Measurements from ENCODE around the gene AUTS2.

AUTS2 gene

DNA sequence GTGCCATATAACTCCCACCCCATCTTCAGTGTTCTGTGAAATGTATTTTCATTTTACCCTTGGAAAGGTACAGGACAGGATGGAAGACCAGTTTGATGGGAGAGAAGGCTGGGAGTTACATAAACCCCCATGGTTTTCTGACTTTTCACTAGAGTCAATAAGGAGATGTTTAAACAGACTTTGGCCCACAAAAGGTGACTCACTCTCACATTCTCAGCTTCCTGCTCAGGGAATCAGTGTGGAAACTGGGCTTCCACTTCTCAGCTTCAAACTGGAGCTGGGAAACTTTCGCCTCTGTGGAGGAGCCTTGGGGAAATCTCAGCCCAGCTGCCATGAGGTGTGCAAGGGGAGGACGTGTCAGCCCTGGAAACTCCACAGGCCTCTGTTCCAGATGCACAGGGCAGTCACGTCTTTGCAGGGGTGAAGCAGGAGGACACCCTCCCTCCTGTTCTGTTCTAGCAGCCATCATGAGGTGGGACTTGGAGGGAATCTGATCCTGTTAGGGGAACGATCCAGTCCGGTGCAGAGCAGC is 973.2 kb downstream of the AUTS2 start:
- POLR2A ChIA-PET = no interaction called here
- TF ChIP-seq SUZ12 (IDR thresholded peaks at IDR 0.05) (no peak), LEF1 (IDR thresholded peaks at IDR 0.05; ENCODE audit: borderline replicate concordance) (no peak), SP1 (IDR thresholded peaks at IDR 0.05) (no peak), NFRKB (IDR thresholded peaks at IDR 0.05) (no peak), ARNT (IDR thresholded peaks at IDR 0.05) (no peak), HDGF (IDR thresholded peaks at IDR 0.05; ENCODE audit: borderline replicate concordance) (no peak), ELF4 (IDR thresholded peaks at IDR 0.05) (no peak), TARDBP (IDR thresholded peaks at IDR 0.05) (no peak), BHLHE40 (IDR thresholded peaks at IDR 0.05; ENCODE audit: borderline replicate concordance) (no peak), FOXM1 (IDR thresholded peaks at IDR 0.05; ENCODE audit: borderline replicate concordance) (no peak), FOXA1 (IDR thresholded peaks at IDR 0.05) (no peak), ZNF384 (IDR thresholded peaks at IDR 0.05) (no peak), FOXK2 (IDR thresholded peaks at IDR 0.05) (no peak), CTBP1 (IDR thresholded peaks at IDR 0.05; ENCODE audit: borderline replicate concordance) (no peak), L3MBTL2 (conservative IDR thresholded peaks at IDR 0.05) (no peak)
- TF ChIP-seq, protein P1, sequence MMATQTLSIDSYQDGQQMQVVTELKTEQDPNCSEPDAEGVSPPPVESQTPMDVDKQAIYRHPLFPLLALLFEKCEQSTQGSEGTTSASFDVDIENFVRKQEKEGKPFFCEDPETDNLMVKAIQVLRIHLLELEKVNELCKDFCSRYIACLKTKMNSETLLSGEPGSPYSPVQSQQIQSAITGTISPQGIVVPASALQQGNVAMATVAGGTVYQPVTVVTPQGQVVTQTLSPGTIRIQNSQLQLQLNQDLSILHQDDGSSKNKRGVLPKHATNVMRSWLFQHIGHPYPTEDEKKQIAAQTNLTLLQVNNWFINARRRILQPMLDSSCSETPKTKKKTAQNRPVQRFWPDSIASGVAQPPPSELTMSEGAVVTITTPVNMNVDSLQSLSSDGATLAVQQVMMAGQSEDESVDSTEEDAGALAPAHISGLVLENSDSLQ (IDR thresholded peaks at IDR 0.05) = no peak
- DNase-seq (ENCODE audit: extremely low spot score) = no peak
- CTCF ChIA-PET = interaction anchor here (0.7 to 0.8 kb wide), 2 partner anchors 11 to 127 kb away, joined by 3 read pairs; no protein-coding TSS in a partner anchor

DNA sequence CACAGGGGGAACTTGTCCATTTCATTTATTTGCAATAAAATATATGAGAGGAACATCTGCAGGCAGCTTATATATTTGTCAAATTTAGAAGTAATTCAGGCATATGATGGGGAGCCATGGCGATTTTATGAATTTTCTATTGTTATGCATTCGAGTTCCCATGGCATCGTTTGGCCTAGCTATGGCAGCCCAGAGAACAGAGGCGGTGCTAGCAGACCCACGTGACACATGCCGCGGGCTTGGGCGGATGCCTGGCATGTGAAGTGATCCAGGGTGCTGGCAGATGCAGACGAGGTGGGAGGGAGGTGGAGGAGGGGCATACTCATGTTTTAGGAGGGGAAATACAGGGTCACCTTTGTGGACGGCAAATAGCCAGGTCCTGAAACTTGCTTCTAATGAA is 973.7 kb downstream of the AUTS2 start:
- ChIA-PET CTCF (no interaction called here), POLR2A (no interaction called here)
- TF ChIP-seq L3MBTL2 (conservative IDR thresholded peaks at IDR 0.05) (no peak), TARDBP (IDR thresholded peaks at IDR 0.05) (no peak), BHLHE40 (IDR thresholded peaks at IDR 0.05; ENCODE audit: borderline replicate concordance) (no peak), NFRKB (IDR thresholded peaks at IDR 0.05) (no peak), HDGF (IDR thresholded peaks at IDR 0.05; ENCODE audit: borderline replicate concordance) (no peak), FOXM1 (IDR thresholded peaks at IDR 0.05; ENCODE audit: borderline replicate concordance) (no peak), ZNF384 (IDR thresholded peaks at IDR 0.05) (no peak), FOXA1 (IDR thresholded peaks at IDR 0.05) (no peak), SP1 (IDR thresholded peaks at IDR 0.05) (no peak), FOXK2 (IDR thresholded peaks at IDR 0.05) (no peak), CTBP1 (IDR thresholded peaks at IDR 0.05; ENCODE audit: borderline replicate concordance) (no peak), SUZ12 (IDR thresholded peaks at IDR 0.05) (no peak), LEF1 (IDR thresholded peaks at IDR 0.05; ENCODE audit: borderline replicate concordance) (no peak), ARNT (IDR thresholded peaks at IDR 0.05) (no peak), ELF4 (IDR thresholded peaks at IDR 0.05) (no peak)
- TF ChIP-seq, protein P1 (IDR thresholded peaks at IDR 0.05) = no peak
- DNase-seq (ENCODE audit: extremely low spot score) = no peak

DNA sequence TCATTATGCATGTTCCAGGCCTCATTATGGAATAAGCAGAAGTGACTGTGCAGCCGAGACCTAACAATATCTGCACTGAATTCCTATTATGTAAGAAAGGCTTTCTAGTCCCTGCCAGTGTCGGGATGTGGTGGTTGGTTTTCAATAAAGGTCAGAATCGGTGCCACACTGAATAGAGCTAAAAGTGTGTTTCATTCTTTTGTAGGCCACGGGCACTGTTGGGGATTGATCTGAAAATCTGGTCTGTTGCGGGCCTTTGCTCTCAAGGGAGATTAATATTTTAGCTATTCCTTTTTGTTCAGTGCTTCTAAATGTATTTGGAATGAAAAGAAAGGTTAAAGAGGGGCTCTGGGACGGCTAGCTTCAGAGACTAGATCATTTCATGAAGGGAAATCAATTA is 974.3 kb downstream of the AUTS2 start:
- TF ChIP-seq, protein P1 (IDR thresholded peaks at IDR 0.05) = no peak
- TF ChIP-seq ELF4 (IDR thresholded peaks at IDR 0.05) (no peak), FOXM1 (IDR thresholded peaks at IDR 0.05; ENCODE audit: borderline replicate concordance) (no peak), LEF1 (IDR thresholded peaks at IDR 0.05; ENCODE audit: borderline replicate concordance) (no peak), L3MBTL2 (conservative IDR thresholded peaks at IDR 0.05) (no peak), BHLHE40 (IDR thresholded peaks at IDR 0.05; ENCODE audit: borderline replicate concordance) (no peak), TARDBP (IDR thresholded peaks at IDR 0.05) (no peak), ZNF384 (IDR thresholded peaks at IDR 0.05) (no peak), FOXA1 (IDR thresholded peaks at IDR 0.05) (no peak), SUZ12 (IDR thresholded peaks at IDR 0.05) (no peak), SP1 (IDR thresholded peaks at IDR 0.05) (no peak)
- POLR2A ChIA-PET = no interaction called here
- DNase-seq (ENCODE audit: extremely low spot score) = no peak
- CTCF ChIA-PET = no interaction called here

DNA sequence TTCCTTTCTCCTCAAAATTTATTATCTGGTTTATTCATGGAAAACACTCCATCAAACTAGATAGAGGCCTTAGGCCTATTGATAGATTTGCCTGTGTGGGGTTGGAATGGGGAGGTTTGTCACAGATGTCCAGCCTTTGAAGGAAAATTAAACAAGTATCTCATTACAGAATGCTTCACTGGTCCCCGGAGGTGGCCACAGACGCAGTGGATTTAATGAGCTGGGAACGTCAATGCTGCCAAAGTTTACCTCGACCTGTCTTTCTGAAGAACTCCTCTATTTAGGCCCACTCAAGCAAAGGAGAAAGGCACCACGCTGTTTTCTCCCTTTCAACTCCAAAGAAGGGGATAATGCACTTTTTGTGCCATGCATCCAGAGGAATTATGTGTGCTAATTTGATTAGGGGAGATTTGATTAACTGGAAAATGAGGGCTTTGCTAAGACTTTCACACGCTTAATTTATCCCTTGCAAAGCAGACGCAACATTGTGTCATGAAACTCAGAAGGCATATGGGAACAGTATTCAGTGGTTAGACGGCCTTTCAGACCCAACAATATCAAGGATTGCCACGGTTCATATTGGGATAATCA is 974.9 kb downstream of the AUTS2 start:
- TF ChIP-seq ZNF384 (IDR thresholded peaks at IDR 0.05) (no peak), FOXA1 (IDR thresholded peaks at IDR 0.05) (no peak), BHLHE40 (IDR thresholded peaks at IDR 0.05; ENCODE audit: borderline replicate concordance) (no peak), CTBP1 (IDR thresholded peaks at IDR 0.05; ENCODE audit: borderline replicate concordance) (no peak), L3MBTL2 (conservative IDR thresholded peaks at IDR 0.05) (no peak), NFRKB (IDR thresholded peaks at IDR 0.05) (no peak), SP1 (IDR thresholded peaks at IDR 0.05) (no peak), HDGF (IDR thresholded peaks at IDR 0.05; ENCODE audit: borderline replicate concordance) (no peak), FOXM1 (IDR thresholded peaks at IDR 0.05; ENCODE audit: borderline replicate concordance) (no peak), ARNT (IDR thresholded peaks at IDR 0.05) (no peak), ELF4 (IDR thresholded peaks at IDR 0.05) (no peak)
- ChIA-PET POLR2A (no interaction called here), CTCF (no interaction called here)
- DNase-seq (ENCODE audit: extremely low spot score) = no peak

DNA sequence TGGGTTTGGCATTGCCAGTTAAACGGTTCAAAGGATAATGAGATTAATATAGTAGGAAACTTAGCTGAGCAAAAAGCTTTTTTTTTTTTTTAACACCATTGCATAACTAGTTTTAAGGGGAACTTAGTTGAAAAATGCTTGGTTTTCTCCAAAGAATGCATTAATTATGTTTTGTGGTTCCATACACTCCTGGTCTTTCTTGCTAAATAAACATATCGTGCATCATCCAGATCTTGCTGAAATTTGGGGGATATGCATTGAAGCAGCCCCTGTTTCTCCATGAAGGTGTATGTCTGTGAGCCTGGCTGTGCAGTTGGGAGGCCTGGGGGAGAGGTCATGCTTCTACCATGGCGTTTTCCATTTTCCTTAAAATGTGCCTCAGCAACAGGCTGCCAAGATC is 975.4 kb downstream of the AUTS2 start:
- TF ChIP-seq SUZ12 (IDR thresholded peaks at IDR 0.05) = no peak
- TF ChIP-seq, protein P1 (IDR thresholded peaks at IDR 0.05) = no peak
- no peak for TF ChIP-seq LEF1 (IDR thresholded peaks at IDR 0.05; ENCODE audit: borderline replicate concordance)
- ChIA-PET POLR2A (no interaction called here), CTCF (no interaction called here)
- no peak for DNase-seq (ENCODE audit: extremely low spot score)
